OCI-LY1 (cell line): ENCODE results near the gene CACFD1.

ENCODE experiments used
- H2AFZ ChIP-seq: fragments of 200-600 bp; sonication (generic), shearing (Covaris generic); 2 replicates; pipeline ENCODE4 v1.6.0; 2014; ENCODE audit warnings: antibody characterized with exemption, mild to moderate bottlenecking, low read length
- H3F3A ChIP-seq: fragments of 200-600 bp; sonication (generic), shearing (Covaris generic); 2 replicates; pipeline ENCODE4 v1.6.0; 2014; ENCODE audit warnings: mild to moderate bottlenecking, antibody characterized with exemption, low read length, moderate library complexity; ENCODE audit not compliant: insufficient read depth
- H3K27ac ChIP-seq: fragments of 200-600 bp; sonication (generic); 2 replicates; pipeline ENCODE4 v1.5.1; 2014; ENCODE audit warnings: low read length, mixed run types, mild to moderate bottlenecking, low read depth; ENCODE audit not compliant: poor library complexity, severe bottlenecking
- H3K27me3 ChIP-seq: fragments of 200-600 bp; sonication (generic); 2 replicates; pipeline ENCODE4 v1.6.0; 2014; ENCODE audit warnings: antibody characterized with exemption, mild to moderate bottlenecking, low read length, moderate library complexity; ENCODE audit not compliant: insufficient read depth
- H3K36me3 ChIP-seq: fragments of 200-600 bp; sonication (generic); 2 replicates; pipeline ENCODE4 v1.6.1; 2014; ENCODE audit warnings: mild to moderate bottlenecking, antibody characterized with exemption, low read length, moderate library complexity, mixed read lengths; ENCODE audit not compliant: insufficient read depth
- H3K4me1 ChIP-seq: fragments of 200-600 bp; sonication (generic); 2 replicates; pipeline ENCODE4 v1.5.1; 2014; ENCODE audit warnings: mild to moderate bottlenecking, low read length, moderate library complexity; ENCODE audit not compliant: insufficient read depth, severe bottlenecking
- H3K4me2 ChIP-seq: fragments of 200-600 bp; sonication (generic), shearing (Covaris generic); 2 replicates; pipeline ENCODE4 v1.6.1; 2014; ENCODE audit warnings: low read length
- H3K4me3 ChIP-seq: fragments of 200-600 bp; sonication (generic); 2 replicates; pipeline ENCODE4 v1.5.1; 2014; ENCODE audit warnings: low read length, low read depth, mild to moderate bottlenecking, mixed read lengths; ENCODE audit not compliant: poor library complexity, severe bottlenecking
- H3K79me2 ChIP-seq: fragments of 200-600 bp; shearing (Covaris generic); 2 replicates; pipeline ENCODE4 v1.6.1; 2016; ENCODE audit warnings: mixed run types, low read length, mixed read lengths; ENCODE audit not compliant: insufficient read depth
- H3K9ac ChIP-seq: fragments of 200-600 bp; sonication (generic), shearing (Covaris generic); 2 replicates; pipeline ENCODE4 v1.6.1; 2014; ENCODE audit warnings: mild to moderate bottlenecking, low read length, mixed read lengths
- H3K9me2 ChIP-seq: fragments of 200-600 bp; sonication (generic), shearing (Covaris generic); 2 replicates; pipeline ENCODE4 v1.6.1; 2014; ENCODE audit warnings: low read depth, mild to moderate bottlenecking, low read length, mixed read lengths
- H3K9me3 ChIP-seq: fragments of 200-600 bp; shearing (Covaris generic); 2 replicates; pipeline ENCODE4 v1.6.1; 2014; ENCODE audit warnings: low read length, mixed read lengths
- H4K20me1 ChIP-seq: fragments of 200-600 bp; sonication (generic), shearing (Covaris generic); 2 replicates; pipeline ENCODE4 v1.6.0; 2016; ENCODE audit warnings: mild to moderate bottlenecking, low read length; ENCODE audit not compliant: insufficient read depth
- CTCF ChIP-seq: fragments of 200-600 bp; sonication (generic), shearing (Covaris generic); IDR thresholded peaks from 2 replicates; pipeline ENCODE4 v1.5.1; 2017; ENCODE audit warnings: mild to moderate bottlenecking, antibody characterized with exemption, low read length, moderate library complexity, mixed read lengths
- EZH2 ChIP-seq: fragments of 200-600 bp; sonication (generic), shearing (Covaris generic); IDR thresholded peaks from 2 replicates; pipeline ENCODE4 v1.8.0; 2017; ENCODE audit warnings: borderline replicate concordance, mixed run types, mild to moderate bottlenecking, antibody characterized with exemption, low read length, moderate library complexity, mixed read lengths

CACFD1 gene

GRCh38 chr9:133423216-133423615 lies 36.6 kb upstream of the CACFD1 start:
- Histone ChIP-seq H3K27ac (no peak overlapping the region), H4K20me1 (no peaks in the 10 kb centered on the region), H3K4me1 (peaks cover 19% of the 10 kb centered on the region), H3K4me2 (no peak overlapping the region), H3K9me2 (no peaks in the 10 kb centered on the region), H3K9ac (no peak overlapping the region), H2AFZ (no peak overlapping the region), H3F3A (no peaks in the 10 kb centered on the region), H3K4me3 (no peak overlapping the region), H3K27me3 (peaks cover 10% of the 10 kb centered on the region; the same call in 1 of the 2 replicates), H3K9me3 (no peaks in the 10 kb centered on the region), H3K79me2 (no peaks in the 10 kb centered on the region), H3K36me3 (no peaks in the 10 kb centered on the region)
- TF ChIP-seq EZH2 (no peak), CTCF (no peak)

- H3K79me2 ChIP-seq, result no peaks in the 10 kb centered on the region
- H3K9me3 ChIP-seq, result no peaks in the 10 kb centered on the region
- TF ChIP-seq EZH2 (no peak), CTCF (no peak)
Observed at GRCh38 chr9:133424187-133424586, 35.6 kb upstream of the CACFD1 start.

GRCh38 chr9:133425049-133425632 lies 34.6 kb upstream of the CACFD1 start:
- no peaks in the 10 kb centered on the region for H3K36me3 ChIP-seq
- peaks cover 7% of the 10 kb centered on the region for H3K4me1 ChIP-seq
- no peaks in the 10 kb centered on the region for H3K9me3 ChIP-seq
- H3K27me3 ChIP-seq, result peaks cover 13% of the 10 kb centered on the region; the same call in 1 of the 2 replicates
- no peaks in the 10 kb centered on the region for H3K79me2 ChIP-seq
- H3K27ac ChIP-seq, result no peak overlapping the region
- no peak overlapping the region for H2AFZ ChIP-seq
- no peak overlapping the region for H3K4me3 ChIP-seq
- TF ChIP-seq EZH2, result no peak
- no peak for TF ChIP-seq CTCF
- H3K9ac ChIP-seq, result no peak overlapping the region
- no peaks in the 10 kb centered on the region for H4K20me1 ChIP-seq
- H3F3A ChIP-seq, result no peaks in the 10 kb centered on the region
- H3K9me2 ChIP-seq, result no peaks in the 10 kb centered on the region
- H3K4me2 ChIP-seq, result no peak overlapping the region

More at GRCh38 chr9:133424187-133424586, 35.6 kb upstream of the CACFD1 start:
- Histone ChIP-seq H3K4me3 (no peak overlapping the region), H3K4me2 (no peak overlapping the region), H3K27me3 (peaks cover 10% of the 10 kb centered on the region; the same call in 1 of the 2 replicates), H3K9me2 (no peaks in the 10 kb centered on the region), H4K20me1 (no peaks in the 10 kb centered on the region), H3K27ac (no peak overlapping the region), H2AFZ (no peak overlapping the region), H3K36me3 (no peaks in the 10 kb centered on the region), H3K4me1 (peaks cover 10% of the 10 kb centered on the region), H3F3A (no peaks in the 10 kb centered on the region), H3K9ac (no peak overlapping the region)
